ENCODE data around the gene DPP10.

Gene DPP10

GRCh38 chr2:115524452-115524851, 1082.0 kb downstream of the DPP10 start:
- TF ChIP-seq CTCF (conservative IDR thresholded peaks at IDR 0.05; ENCODE audit: low read length), result no peak
- TF ChIP-seq EZH2phosphoT487 (IDR thresholded peaks at IDR 0.05; ENCODE audit: borderline replicate concordance), result no peak
- Histone ChIP-seq H3K4me1 (ENCODE audit: insufficient read depth, low read length, poor library complexity, severe bottlenecking) (no peaks in the 10 kb centered on the region), H3K79me2 (ENCODE audit: insufficient read depth, low read length) (no peaks in the 10 kb centered on the region), H3K9ac (ENCODE audit: low read depth, low read length, poor library complexity, severe bottlenecking) (no peak overlapping the region), H3K4me2 (ENCODE audit: low read depth, low read length, poor library complexity, severe bottlenecking) (no peak overlapping the region), H3K27me3 (ENCODE audit: insufficient read depth, low read length, poor library complexity, severe bottlenecking) (no peaks in the 10 kb centered on the region), H4K20me1 (ENCODE audit: insufficient read depth, low read length, poor library complexity, severe bottlenecking) (no peaks in the 10 kb centered on the region), H2AFZ (ENCODE audit: low read length) (no peak overlapping the region), H3K9me3 (ENCODE audit: insufficient read depth, low read depth, low read length) (no peaks in the 10 kb centered on the region), H3F3A (ENCODE audit: low read depth) (no peaks in the 10 kb centered on the region), H3K36me3 (ENCODE audit: insufficient read depth, low read length) (no peaks in the 10 kb centered on the region), H3K9me2 (replicated peaks; ENCODE audit: low read depth, low read length) (no peaks in the 10 kb centered on the region), H3K4me3 (ENCODE audit: low read length, poor library complexity, severe bottlenecking) (no peak overlapping the region)

- no peak overlapping the region for H3K4me3 ChIP-seq (ENCODE audit: low read length, poor library complexity, severe bottlenecking)
- H3F3A ChIP-seq (ENCODE audit: low read depth), result no peaks in the 10 kb centered on the region
- H3K9ac ChIP-seq (ENCODE audit: low read depth, low read length, poor library complexity, severe bottlenecking), result no peak overlapping the region
- H3K4me1 ChIP-seq (ENCODE audit: insufficient read depth, low read length, poor library complexity, severe bottlenecking), result no peaks in the 10 kb centered on the region
- H3K36me3 ChIP-seq (ENCODE audit: insufficient read depth, low read length), result no peaks in the 10 kb centered on the region
- no peaks in the 10 kb centered on the region for H3K79me2 ChIP-seq (ENCODE audit: insufficient read depth, low read length)
- no peak overlapping the region for H3K4me2 ChIP-seq (ENCODE audit: low read depth, low read length, poor library complexity, severe bottlenecking)
- H2AFZ ChIP-seq (ENCODE audit: low read length), result no peak overlapping the region
- no peaks in the 10 kb centered on the region for H3K9me3 ChIP-seq (ENCODE audit: insufficient read depth, low read depth, low read length)
- TF ChIP-seq CTCF (conservative IDR thresholded peaks at IDR 0.05; ENCODE audit: low read length), result no peak
- no peak for TF ChIP-seq EZH2phosphoT487 (IDR thresholded peaks at IDR 0.05; ENCODE audit: borderline replicate concordance)
- no peaks in the 10 kb centered on the region for H3K27me3 ChIP-seq (ENCODE audit: insufficient read depth, low read length, poor library complexity, severe bottlenecking)
- H3K9me2 ChIP-seq (replicated peaks; ENCODE audit: low read depth, low read length), result no peaks in the 10 kb centered on the region
- no peaks in the 10 kb centered on the region for H4K20me1 ChIP-seq (ENCODE audit: insufficient read depth, low read length, poor library complexity, severe bottlenecking)
Observed at GRCh38 chr2:115529627-115530026, 1087.2 kb downstream of the DPP10 start.

- H4K20me1 ChIP-seq (ENCODE audit: insufficient read depth, low read length, poor library complexity, severe bottlenecking), result no peaks in the 10 kb centered on the region
- TF ChIP-seq CTCF (conservative IDR thresholded peaks at IDR 0.05; ENCODE audit: low read length), result no peak
- TF ChIP-seq EZH2phosphoT487 (IDR thresholded peaks at IDR 0.05; ENCODE audit: borderline replicate concordance), result no peak
- no peak overlapping the region for H2AFZ ChIP-seq (ENCODE audit: low read length)
- no peaks in the 10 kb centered on the region for H3K36me3 ChIP-seq (ENCODE audit: insufficient read depth, low read length)
- no peaks in the 10 kb centered on the region for H3K27me3 ChIP-seq (ENCODE audit: insufficient read depth, low read length, poor library complexity, severe bottlenecking)
- no peaks in the 10 kb centered on the region for H3K4me1 ChIP-seq (ENCODE audit: insufficient read depth, low read length, poor library complexity, severe bottlenecking)
- no peaks in the 10 kb centered on the region for H3K9me2 ChIP-seq (replicated peaks; ENCODE audit: low read depth, low read length)
- no peaks in the 10 kb centered on the region for H3K79me2 ChIP-seq (ENCODE audit: insufficient read depth, low read length)
- no peaks in the 10 kb centered on the region for H3F3A ChIP-seq (ENCODE audit: low read depth)
- H3K4me3 ChIP-seq (ENCODE audit: low read length, poor library complexity, severe bottlenecking), result no peak overlapping the region
- no peak overlapping the region for H3K4me2 ChIP-seq (ENCODE audit: low read depth, low read length, poor library complexity, severe bottlenecking)
- no peak overlapping the region for H3K9ac ChIP-seq (ENCODE audit: low read depth, low read length, poor library complexity, severe bottlenecking)
- H3K9me3 ChIP-seq (ENCODE audit: insufficient read depth, low read depth, low read length), result no peaks in the 10 kb centered on the region
Observed at GRCh38 chr2:115533081-115533480, 1090.6 kb downstream of the DPP10 start.
